NCI-H1417 treated with DMSO at 0.1 percent for 48 hours (cell line): ENCODE results near the gene TSPEAR.
A peak's percentile ranks its signal among the peaks of the same experiment; 100 is the strongest.
"Not testable (repeated sequence)": the region's sequence is repeated elsewhere in the genome, so short reads cannot be mapped to it uniquely, and the experiment has no call there.

ENCODE experiments used
- DNase-seq: peaks from one replicate; lab custom pipeline; 2025; lab: John Stamatoyannopoulos, UW

TSPEAR gene

GRCh38 chr21:44684077-44684476 lies 27.3 kb downstream of the TSPEAR start:
- no peak for DNase-seq

- DNase-seq = no peak
Measured at GRCh38 chr21:44682580-44683151, 28.7 kb downstream of the TSPEAR start.

- DNase-seq = peak; percentile 92
Measured at GRCh38 chr21:44681861-44682579, 29.4 kb downstream of the TSPEAR start, which contains the start of gene KRTAP12-1. KRTAP12-1 (minus strand) TSS chr21:44682163; CDS start chr21:44682123, 40 bp downstream.

GRCh38 chr21:44681152-44681551 lies 30.2 kb downstream of the TSPEAR start:
- no peak for DNase-seq

GRCh38 chr21:44677881-44678280 lies 33.5 kb downstream of the TSPEAR start:
- DNase-seq = no peak

- no peak for DNase-seq
Measured at GRCh38 chr21:44671911-44672310, 39.5 kb downstream of the TSPEAR start.

GRCh38 chr21:44670642-44671432 lies 40.5 kb downstream of the TSPEAR start:
- DNase-seq = no peak

- DNase-seq = no peak
Measured at GRCh38 chr21:44667612-44668011, 43.8 kb downstream of the TSPEAR start.

GRCh38 chr21:44666401-44667320 lies 44.7 kb downstream of the TSPEAR start, which contains the start of gene KRTAP12-2:
KRTAP12-2 (minus strand) TSS chr21:44666927; CDS start chr21:44666886, 41 bp downstream.
- no peak for DNase-seq

GRCh38 chr21:44664691-44665090 lies 46.7 kb downstream of the TSPEAR start:
- DNase-seq = no peak

- not testable (repeated sequence) for DNase-seq
Measured at GRCh38 chr21:44661567-44661966, 49.8 kb downstream of the TSPEAR start.

GRCh38 chr21:44658913-44659595 lies 52.3 kb downstream of the TSPEAR start:
- no peak for DNase-seq

- no peak for DNase-seq
Measured at GRCh38 chr21:44658541-44658910, 52.8 kb downstream of the TSPEAR start.

- no peak for DNase-seq
Measured at GRCh38 chr21:44657635-44658540, 53.5 kb downstream of the TSPEAR start, which contains the start of gene KRTAP12-3. KRTAP12-3 (plus strand) TSS chr21:44657932; CDS start chr21:44657980, 48 bp downstream.

- DNase-seq = no peak
Measured at GRCh38 chr21:44656868-44657267, 54.5 kb downstream of the TSPEAR start.

GRCh38 chr21:44654576-44655175 lies 56.7 kb downstream of the TSPEAR start, which contains the start of gene KRTAP12-4:
KRTAP12-4 (minus strand) TSS chr21:44654659; CDS start chr21:44654614, 45 bp downstream.
- no peak for DNase-seq

- peak; percentile 76 for DNase-seq
Measured at GRCh38 chr21:44653656-44654575, 57.5 kb downstream of the TSPEAR start.

GRCh38 chr21:44653123-44653522 lies 58.2 kb downstream of the TSPEAR start:
- DNase-seq = no peak
